ENCODE data around the gene ZNF808.
"Not testable (repeated sequence)": the region's sequence is repeated elsewhere in the genome, so short reads cannot be mapped to it uniquely, and the experiment has no call there.

Gene ZNF808

GRCh38 chr19:52527134-52527955, at the start of gene ZNF808:
Gene ZNF808 (plus strand): TSS chr19:52527668. CDS start chr19:52543285, 15,617 bp downstream.
- DNase-seq (ENCODE audit: low read depth in 2 of 2): peak; percentile 92 to 94
- TF ChIP-seq CTCF (IDR thresholded peaks at IDR 0.05; ENCODE audit: low read depth, low read length): peak; percentile 71
- peak within 1 kb of the TSS; percentile 69 to 80 for H3K4me3 ChIP-seq (replicated peaks in 1 of 2; ENCODE audit: low read depth in 2 of 2, low read length in 2 of 2)

GRCh38 chr19:52484111-52484743, 43.2 kb upstream of the ZNF808 start:
- DNase-seq (ENCODE audit: low read depth in 2 of 2); H3K4me3 ChIP-seq (replicated peaks in 1 of 2; ENCODE audit: low read depth in 2 of 2, low read length in 2 of 2): not testable (repeated sequence)

GRCh38 chr19:52485064-52485463, 42.4 kb upstream of the ZNF808 start:
- not testable (repeated sequence) for H3K4me3 ChIP-seq (replicated peaks in 1 of 2; ENCODE audit: low read depth in 2 of 2, low read length in 2 of 2); DNase-seq (ENCODE audit: low read depth in 2 of 2)

- not testable (repeated sequence) for DNase-seq (ENCODE audit: low read depth in 2 of 2); H3K4me3 ChIP-seq (replicated peaks in 1 of 2; ENCODE audit: low read depth in 2 of 2, low read length in 2 of 2)
Measured at GRCh38 chr19:52485561-52486240, 41.8 kb upstream of the ZNF808 start.

GRCh38 chr19:52492201-52492993, 35.1 kb upstream of the ZNF808 start:
- H3K4me3 ChIP-seq (replicated peaks in 1 of 2; ENCODE audit: low read depth in 2 of 2, low read length in 2 of 2): no peak overlapping the region

GRCh38 chr19:52492994-52493470, 34.4 kb upstream of the ZNF808 start:
- no peak for TF ChIP-seq CTCF (IDR thresholded peaks at IDR 0.05; ENCODE audit: low read depth, low read length)
- no peak for DNase-seq (ENCODE audit: low read depth in 2 of 2)

More at GRCh38 chr19:52492201-52492993, 35.1 kb upstream of the ZNF808 start:
- no peak for DNase-seq (ENCODE audit: low read depth in 2 of 2)
- no peak for TF ChIP-seq CTCF (IDR thresholded peaks at IDR 0.05; ENCODE audit: low read depth, low read length)

GRCh38 chr19:52494518-52494917, 33.0 kb upstream of the ZNF808 start:
- H3K4me3 ChIP-seq (replicated peaks in 1 of 2; ENCODE audit: low read depth in 2 of 2, low read length in 2 of 2): no peak overlapping the region
- peak in 1 of 2 donors; percentile 3 for DNase-seq (ENCODE audit: low read depth in 2 of 2)
- no peak for TF ChIP-seq CTCF (IDR thresholded peaks at IDR 0.05; ENCODE audit: low read depth, low read length)

More at GRCh38 chr19:52492994-52493470, 34.4 kb upstream of the ZNF808 start:
- no peak overlapping the region for H3K4me3 ChIP-seq (replicated peaks in 1 of 2; ENCODE audit: low read depth in 2 of 2, low read length in 2 of 2)
